Central memory CD8-positive, alpha-beta T cell (primary cell): Measurements from ENCODE around the gene DOCK8.

Experiments used
- ATAC-seq: fragments of 150-1000 bp; cut with Tn5 transposase; replicated peaks from 2 replicates; pipeline ENCODE4 v1.10.0; 2022; ENCODE audit warnings: mild to moderate bottlenecking, moderate FRiP score, moderate number of reproducible peaks; ENCODE audit not compliant: poor library complexity, severe bottlenecking; ENCODE audit errors: extremely low read depth
- DNase-seq, 2 donors: peaks; one replicate each; pipeline ENCODE4 v3.0.0; 2021; ENCODE audit warnings: low spot score in 2 of 2
- H3K27ac Mint-ChIP-seq: one replicate; pipeline ENCODE4 v1.8.0; 2022; ENCODE audit warnings: low read depth, mild to moderate bottlenecking, moderate library complexity, mixed read lengths
- H3K27me3 Mint-ChIP-seq: one replicate; pipeline ENCODE4 v1.8.0; 2022; ENCODE audit warnings: mixed read lengths
- H3K36me3 Mint-ChIP-seq: one replicate; pipeline ENCODE4 v1.8.0; 2022; ENCODE audit warnings: mild to moderate bottlenecking, moderate library complexity, mixed read lengths; ENCODE audit not compliant: insufficient read depth
- H3K4me1 Mint-ChIP-seq: one replicate; pipeline ENCODE4 v1.8.0; 2022; ENCODE audit warnings: mixed read lengths
- H3K4me3 Mint-ChIP-seq: one replicate; pipeline ENCODE4 v1.8.0; 2022; ENCODE audit warnings: mild to moderate bottlenecking, moderate library complexity, mixed read lengths
- H3K9me3 Mint-ChIP-seq: one replicate; pipeline ENCODE4 v1.8.0; 2022; ENCODE audit warnings: mixed read lengths

Gene DOCK8

GRCh38 chr9:259405-260404 is 45.0 kb downstream of the DOCK8 start:
- DNase-seq (no peak), ATAC-seq (no peak)
- H3K9me3 Mint-ChIP-seq: no peaks in the 10 kb centered on the region
- H3K4me3 Mint-ChIP-seq: no peak overlapping the region
- no peaks in the 10 kb centered on the region for H3K4me1 Mint-ChIP-seq
- peaks cover 38% of the 10 kb centered on the region for H3K27me3 Mint-ChIP-seq
- H3K27ac Mint-ChIP-seq: no peak overlapping the region
- H3K36me3 Mint-ChIP-seq: no peaks in the 10 kb centered on the region

GRCh38 chr9:264231-264630 is 49.6 kb downstream of the DOCK8 start:
- DNase-seq: no peak
- H3K27me3 Mint-ChIP-seq: peaks cover 31% of the 10 kb centered on the region
- ATAC-seq: no peak
- H3K36me3 Mint-ChIP-seq: no peaks in the 10 kb centered on the region
- H3K27ac Mint-ChIP-seq: no peak overlapping the region
- no peak overlapping the region for H3K4me3 Mint-ChIP-seq
- H3K4me1 Mint-ChIP-seq: peaks cover 2% of the 10 kb centered on the region
- no peaks in the 10 kb centered on the region for H3K9me3 Mint-ChIP-seq

- ATAC-seq (no peak), DNase-seq (no peak)
- Mint-ChIP-seq H3K4me1 (peaks cover 7% of the 10 kb centered on the region), H3K4me3 (no peak overlapping the region), H3K9me3 (no peaks in the 10 kb centered on the region), H3K27me3 (peaks cover 30% of the 10 kb centered on the region), H3K27ac (no peak overlapping the region), H3K36me3 (no peaks in the 10 kb centered on the region)
These were observed 50.7 kb downstream of the DOCK8 start for GRCh38 chr9:265209-265870.

DNA sequence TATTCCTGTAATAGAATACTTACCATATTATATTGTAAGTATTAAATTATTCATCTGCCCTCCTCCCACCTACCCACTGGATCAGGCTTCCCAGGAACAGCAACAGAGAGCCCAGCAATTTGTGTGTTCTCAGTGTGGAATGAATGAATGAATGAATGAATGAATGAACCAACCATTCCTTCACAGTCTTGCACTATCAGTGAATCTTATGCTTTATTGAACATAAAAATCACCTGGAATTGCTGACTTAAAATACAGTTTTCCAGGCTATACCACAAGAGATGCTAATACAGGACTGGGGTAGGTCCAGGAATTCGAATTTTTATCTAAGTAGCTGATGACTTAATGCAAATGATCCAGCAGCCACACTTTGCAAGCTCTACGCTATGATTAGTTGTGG is 51.6 kb downstream of the DOCK8 start:
- Mint-ChIP-seq H3K36me3 (no peaks in the 10 kb centered on the region), H3K27ac (no peak overlapping the region), H3K27me3 (peaks cover 21% of the 10 kb centered on the region), H3K9me3 (no peaks in the 10 kb centered on the region), H3K4me3 (no peak overlapping the region), H3K4me1 (peaks cover 8% of the 10 kb centered on the region)
- DNase-seq (no peak), ATAC-seq (no peak)

DNA sequence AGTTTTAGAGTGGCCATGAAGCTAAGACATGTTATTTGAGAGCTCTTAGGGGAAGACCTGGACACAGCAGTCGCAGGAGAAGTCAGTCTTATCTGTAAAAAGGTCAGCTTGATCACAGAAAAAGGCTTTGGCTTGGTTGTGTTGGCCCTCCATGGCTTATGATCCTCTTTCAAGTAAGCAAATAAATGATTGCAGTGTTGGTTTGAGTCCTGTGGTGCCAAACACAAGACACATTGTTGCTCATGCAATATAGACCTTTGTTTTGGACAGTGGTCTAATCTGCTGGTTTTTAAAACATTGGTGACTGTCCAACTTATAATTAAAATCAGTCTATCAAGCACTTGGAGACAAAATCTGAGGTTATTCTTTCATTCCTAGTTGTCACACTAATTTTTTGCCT is 54.0 kb downstream of the DOCK8 start:
- H3K36me3 Mint-ChIP-seq: peaks cover 8% of the 10 kb centered on the region
- no peak overlapping the region for H3K27ac Mint-ChIP-seq
- H3K4me1 Mint-ChIP-seq: peaks cover 19% of the 10 kb centered on the region
- no peak overlapping the region for H3K4me3 Mint-ChIP-seq
- no peaks in the 10 kb centered on the region for H3K9me3 Mint-ChIP-seq
- no peak for DNase-seq
- peaks cover 9% of the 10 kb centered on the region for H3K27me3 Mint-ChIP-seq
- ATAC-seq: no peak

- H3K9me3 Mint-ChIP-seq: no peaks in the 10 kb centered on the region
- ATAC-seq (no peak), DNase-seq (no peak)
- H3K27ac Mint-ChIP-seq: no peak overlapping the region
- H3K4me3 Mint-ChIP-seq: no peak overlapping the region
- peaks cover 4% of the 10 kb centered on the region for H3K27me3 Mint-ChIP-seq
- peaks cover 10% of the 10 kb centered on the region for H3K36me3 Mint-ChIP-seq
- H3K4me1 Mint-ChIP-seq: peaks cover 21% of the 10 kb centered on the region
These were observed 54.5 kb downstream of the DOCK8 start for GRCh38 chr9:269081-269711.

DNA sequence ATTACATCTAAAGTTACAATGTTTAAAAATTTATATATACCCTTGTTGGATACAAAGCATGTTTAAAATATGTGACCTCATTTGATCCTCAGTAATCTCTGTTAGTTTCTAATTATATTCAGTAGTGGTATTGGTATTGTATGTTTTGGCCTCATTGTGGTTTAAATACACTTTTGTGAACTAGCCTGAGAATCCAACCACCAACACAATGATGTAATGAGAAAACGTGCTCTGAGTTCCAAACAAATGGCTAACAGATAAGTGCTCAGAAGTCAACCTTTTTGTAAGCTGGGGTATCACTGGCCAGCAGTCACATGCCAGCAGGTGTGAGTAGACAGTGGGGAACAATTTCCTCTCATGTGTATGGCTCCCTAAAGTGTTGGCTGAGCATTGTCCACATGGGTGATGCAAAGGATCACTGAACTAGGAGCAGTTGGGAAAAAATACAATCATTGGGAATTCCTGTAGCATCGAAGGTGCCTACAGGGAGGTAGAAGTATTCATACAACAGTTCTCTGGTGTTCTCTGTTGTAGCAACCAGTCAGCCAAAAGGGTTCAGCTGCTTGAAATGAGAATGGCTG is 56.1 kb downstream of the DOCK8 start:
- no peak overlapping the region for H3K27ac Mint-ChIP-seq
- no peak overlapping the region for H3K4me3 Mint-ChIP-seq
- no peaks in the 10 kb centered on the region for H3K27me3 Mint-ChIP-seq
- H3K4me1 Mint-ChIP-seq: peaks cover 34% of the 10 kb centered on the region
- H3K9me3 Mint-ChIP-seq: no peaks in the 10 kb centered on the region
- peaks cover 10% of the 10 kb centered on the region for H3K36me3 Mint-ChIP-seq
- DNase-seq: no peak
- ATAC-seq: no peak

- Mint-ChIP-seq H3K27ac (peak overlapping the region; percentile 96), H3K27me3 (no peaks in the 10 kb centered on the region), H3K36me3 (peaks cover 10% of the 10 kb centered on the region), H3K4me3 (peak overlapping the region; percentile 82), H3K4me1 (peaks cover 34% of the 10 kb centered on the region), H3K9me3 (no peaks in the 10 kb centered on the region)
- DNase-seq (peak; percentile 37 to 77), ATAC-seq (peak; percentile 94)
These were observed 57.9 kb downstream of the DOCK8 start for GRCh38 chr9:272251-273213.

DNA sequence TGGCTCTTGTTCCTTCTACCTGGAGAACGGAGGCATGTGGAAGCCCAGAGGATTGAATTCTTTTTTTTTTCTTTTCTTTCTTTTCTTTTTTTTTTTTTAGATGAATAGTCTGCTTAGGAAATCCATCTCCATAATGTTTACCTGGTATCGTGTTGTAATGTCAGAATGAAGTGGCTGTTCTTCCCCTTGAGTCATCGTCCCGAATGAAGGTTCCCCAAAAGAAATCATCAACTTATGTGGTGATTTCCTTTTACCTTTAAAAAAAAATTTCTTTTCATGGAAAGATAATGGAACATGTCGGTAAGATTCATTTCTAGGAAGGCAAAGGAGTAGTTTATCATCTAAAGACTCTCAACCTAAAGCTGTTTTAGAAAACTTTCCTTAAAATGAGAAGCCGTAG is 59.7 kb downstream of the DOCK8 start:
- H3K27ac Mint-ChIP-seq: peak overlapping the region; percentile 96
- peaks cover 10% of the 10 kb centered on the region for H3K36me3 Mint-ChIP-seq
- H3K9me3 Mint-ChIP-seq: no peaks in the 10 kb centered on the region
- DNase-seq (no peak), ATAC-seq (no peak)
- peaks cover 30% of the 10 kb centered on the region for H3K4me1 Mint-ChIP-seq
- peak overlapping the region; percentile 82 for H3K4me3 Mint-ChIP-seq
- no peaks in the 10 kb centered on the region for H3K27me3 Mint-ChIP-seq

DNA sequence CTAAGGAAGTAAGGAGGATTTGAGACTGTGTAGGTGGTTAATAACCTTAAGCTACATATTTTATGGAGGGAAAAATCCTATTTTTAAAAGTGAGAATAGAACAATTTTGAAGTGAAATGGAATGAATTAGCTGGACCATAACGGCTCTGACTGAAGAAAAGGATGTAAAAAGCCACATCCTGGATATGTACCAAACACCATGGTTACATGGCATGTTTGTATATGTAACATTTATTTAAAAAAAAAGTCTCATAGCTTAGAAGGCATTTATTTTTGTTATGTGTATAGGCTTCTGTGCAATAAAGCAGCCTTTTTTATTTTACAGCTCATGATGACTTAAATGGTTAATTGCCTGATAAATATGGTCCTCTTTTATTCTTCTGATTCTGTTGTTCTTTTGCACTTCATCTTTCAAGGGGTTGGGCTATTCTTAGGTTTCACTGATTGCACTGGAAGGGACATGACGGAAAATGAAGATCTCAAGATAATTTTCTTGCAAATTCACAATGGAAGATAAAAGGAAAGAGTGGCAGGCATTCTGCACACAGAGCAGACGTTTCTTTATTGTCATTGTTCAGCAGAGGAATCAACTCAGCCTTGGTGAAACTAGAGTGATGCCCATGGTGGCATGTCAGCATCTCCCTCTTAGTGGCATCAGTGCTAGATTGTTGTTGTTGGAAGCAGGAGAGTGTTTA is 63.1 kb downstream of the DOCK8 start:
- Mint-ChIP-seq H3K9me3 (no peaks in the 10 kb centered on the region), H3K27ac (no peak overlapping the region), H3K36me3 (peaks cover 17% of the 10 kb centered on the region), H3K27me3 (no peaks in the 10 kb centered on the region), H3K4me1 (peaks cover 27% of the 10 kb centered on the region), H3K4me3 (no peak overlapping the region)
- DNase-seq (no peak), ATAC-seq (no peak)

DNA sequence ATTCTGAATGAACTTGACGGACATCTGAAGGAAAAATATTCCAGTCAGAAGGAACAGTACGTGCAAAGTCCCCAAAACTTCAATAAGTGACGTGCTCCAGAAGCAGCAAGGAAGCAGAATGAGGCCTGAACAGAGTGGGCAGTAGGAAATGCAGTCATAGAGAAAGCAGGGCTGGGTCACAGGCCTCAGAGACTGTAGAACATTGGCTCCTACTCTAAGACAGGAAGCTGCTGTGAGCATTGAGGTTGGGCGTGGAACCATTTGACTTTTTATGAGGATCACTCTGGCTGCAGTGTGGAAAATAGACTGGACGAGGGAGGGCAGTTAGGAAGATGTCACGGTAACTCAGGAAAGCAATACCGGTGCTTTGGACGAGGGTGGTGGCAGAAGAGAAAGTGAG is 64.0 kb downstream of the DOCK8 start:
- no peak for DNase-seq
- peak; percentile 48 for ATAC-seq
- H3K4me3 Mint-ChIP-seq: no peak overlapping the region
- H3K9me3 Mint-ChIP-seq: no peaks in the 10 kb centered on the region
- H3K27me3 Mint-ChIP-seq: no peaks in the 10 kb centered on the region
- peaks cover 27% of the 10 kb centered on the region for H3K4me1 Mint-ChIP-seq
- no peak overlapping the region for H3K27ac Mint-ChIP-seq
- peaks cover 15% of the 10 kb centered on the region for H3K36me3 Mint-ChIP-seq
